ENCODE results near the gene OTX1. TPM values are rescaled to one million over a fixed set of nuclear protein-coding genes. Genes with fewer than 3 reads are reported as not detected.
"Not testable (repeated sequence)": the region's sequence is repeated elsewhere in the genome, so short reads cannot be mapped to it uniquely, and the experiment has no call there.

Gene OTX1
- total RNA-seq, 1 donor from 2014 or later: 0.36 TPM

DNA sequence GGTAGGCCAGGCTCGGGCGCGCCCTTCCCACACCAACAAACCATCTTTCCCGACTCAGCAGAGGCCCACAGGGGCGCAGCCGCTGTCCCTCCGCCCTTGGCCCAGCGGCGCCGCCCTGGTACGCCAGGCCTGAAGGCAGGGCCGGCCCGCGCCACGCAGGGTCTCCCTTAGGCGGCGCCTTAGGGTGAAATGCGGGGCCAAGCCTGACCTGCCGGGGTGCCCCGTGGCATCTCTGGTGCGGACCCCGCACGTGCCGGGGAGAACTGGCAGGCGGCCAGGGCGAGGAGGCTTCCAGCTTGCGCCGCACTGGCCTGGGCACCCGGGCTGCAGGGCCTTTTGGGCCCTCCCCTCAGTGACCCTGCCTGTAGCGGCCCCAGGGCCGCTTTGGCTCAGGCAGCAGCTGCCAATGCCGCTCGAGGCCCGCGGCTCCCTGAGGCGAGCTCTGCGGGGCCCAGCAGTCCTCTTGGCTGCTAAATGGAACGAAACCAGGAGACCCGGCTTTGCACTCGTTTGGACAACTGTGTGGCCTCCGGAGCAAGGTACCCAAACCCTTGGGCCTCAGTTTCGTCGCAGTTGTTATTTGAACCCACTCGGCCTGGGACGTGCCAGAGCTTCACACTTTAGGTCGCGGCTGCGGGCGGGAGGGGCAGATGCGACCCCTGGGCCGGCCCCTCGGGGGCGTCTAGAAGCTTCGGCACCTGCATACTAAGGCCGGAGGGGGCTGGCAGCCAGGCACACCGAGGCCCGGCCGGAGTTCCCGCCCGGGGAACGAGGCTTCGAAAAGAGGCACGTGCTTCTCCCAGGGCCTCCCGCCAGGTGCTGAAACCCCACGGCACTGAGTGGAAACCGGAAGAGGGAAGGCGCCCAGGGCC, 8.5 kb downstream of the OTX1 start:
- no peak for DNase-seq (ENCODE audit: low spot score)

DNA sequence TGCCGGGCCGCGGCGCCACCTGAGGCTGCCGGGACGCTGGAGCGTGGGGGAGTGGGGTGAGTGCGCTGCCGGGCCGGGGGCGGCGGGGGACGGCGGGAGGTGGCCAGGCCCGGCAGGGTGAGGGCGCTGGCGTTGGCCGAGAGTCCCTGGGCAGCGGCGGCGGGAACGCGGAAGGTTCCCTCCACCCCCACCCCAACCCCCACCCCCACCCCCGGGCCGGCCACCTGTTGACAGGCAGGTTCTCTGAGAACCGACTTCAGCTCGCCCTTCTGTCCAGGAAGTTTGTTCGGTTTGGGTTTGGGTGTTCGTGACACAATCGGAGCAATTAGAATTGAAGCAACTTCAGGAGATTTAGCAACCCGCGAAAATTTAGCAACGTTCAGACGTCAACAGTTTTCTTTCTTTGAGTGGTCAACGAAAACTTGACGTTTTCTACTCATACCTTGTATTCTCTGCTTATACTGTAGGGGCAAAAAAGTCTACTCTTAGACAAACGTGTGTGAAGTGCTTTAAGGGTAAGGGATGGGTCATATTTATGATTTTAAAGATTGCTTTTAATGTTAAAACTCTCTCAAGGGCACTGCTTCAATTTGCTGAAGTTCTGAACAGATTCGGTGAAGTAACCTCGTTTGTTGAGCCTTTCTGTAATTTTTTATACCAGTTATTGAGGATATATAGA, 9.3 kb downstream of the OTX1 start:
- DNase-seq (ENCODE audit: low spot score): no peak

DNA sequence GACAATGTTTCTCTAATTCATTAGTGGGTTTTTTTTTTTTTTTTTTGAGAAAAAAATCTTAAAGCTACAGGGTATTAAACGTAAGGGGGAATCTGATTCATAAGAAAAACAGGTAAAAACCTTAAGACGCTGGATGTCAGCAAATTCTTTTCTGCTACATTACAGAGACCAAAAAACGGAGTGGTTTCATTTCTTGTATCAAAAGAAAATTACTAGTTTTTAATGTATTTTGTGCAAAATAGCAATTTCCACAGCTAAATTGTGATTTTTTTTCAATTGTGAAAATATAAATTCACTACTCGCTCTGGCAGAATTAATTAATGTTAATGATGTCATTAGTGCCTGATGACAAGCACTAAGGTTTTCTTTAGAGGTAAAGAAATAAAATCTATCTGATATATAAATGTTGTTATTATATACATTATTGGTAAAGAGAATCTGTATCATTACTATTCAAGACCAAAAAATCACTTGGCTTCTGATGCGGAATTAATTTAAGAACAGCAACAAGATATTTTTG, 9.9 kb downstream of the OTX1 start:
- DNase-seq (ENCODE audit: low spot score): no peak

DNA sequence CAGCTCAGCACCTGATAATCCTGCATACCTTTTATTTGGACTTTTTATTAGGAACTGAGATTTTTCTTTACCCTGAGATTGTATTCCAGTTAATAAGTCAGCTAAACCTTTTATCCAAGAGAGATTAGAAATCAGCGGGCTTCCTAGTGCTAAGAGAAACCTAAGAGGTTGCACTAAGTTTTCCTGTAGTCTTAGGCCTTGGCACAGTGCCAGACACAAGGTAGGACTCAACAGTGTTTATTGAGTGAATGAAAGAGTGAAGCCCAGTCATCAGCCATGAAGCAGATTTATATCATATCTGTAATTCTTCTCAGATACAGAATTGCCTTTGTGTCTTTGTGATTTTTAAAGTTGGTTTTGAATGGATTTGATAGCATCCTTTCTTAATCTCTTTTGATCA, 13.6 kb downstream of the OTX1 start:
- no peak for DNase-seq (ENCODE audit: low spot score)

DNA sequence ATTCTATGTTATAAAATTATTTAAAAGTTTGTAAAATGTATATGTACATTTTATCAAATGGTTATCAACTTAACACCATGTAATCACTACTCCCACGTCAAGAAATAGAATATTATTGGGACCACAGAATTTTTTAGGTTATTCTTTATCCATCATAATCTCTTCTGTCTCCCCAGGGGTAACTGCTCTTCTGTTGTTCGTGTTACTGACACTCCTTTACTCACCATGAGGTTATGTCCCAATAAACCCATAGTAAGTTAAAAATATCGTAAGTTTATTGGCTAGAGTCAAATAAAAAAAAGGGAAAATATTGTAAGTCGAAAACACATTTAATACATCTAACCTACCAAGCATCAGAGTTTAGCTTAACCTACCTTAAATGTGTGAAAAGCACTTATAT, 14.0 kb downstream of the OTX1 start:
- no peak for DNase-seq (ENCODE audit: low spot score)

DNA sequence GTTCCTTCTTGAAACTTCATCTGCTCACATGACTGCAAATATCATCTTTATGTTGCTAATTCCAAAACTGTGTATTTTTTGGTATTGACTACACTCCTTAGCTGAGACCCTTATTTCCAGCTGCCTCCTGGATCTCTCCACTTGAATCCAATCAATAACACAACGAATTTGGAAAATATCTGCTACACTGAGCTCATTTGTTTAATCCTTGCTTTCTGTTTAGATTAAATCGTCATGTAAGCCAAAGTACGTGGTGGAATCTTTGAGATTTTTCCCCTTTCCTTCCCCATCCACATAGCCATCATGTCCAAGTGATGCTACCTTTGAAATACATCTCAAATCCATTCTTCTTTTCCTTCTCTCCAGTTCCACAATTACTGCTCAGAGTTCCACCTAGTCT, 15.6 kb downstream of the OTX1 start:
- no peak for DNase-seq (ENCODE audit: low spot score)

DNA sequence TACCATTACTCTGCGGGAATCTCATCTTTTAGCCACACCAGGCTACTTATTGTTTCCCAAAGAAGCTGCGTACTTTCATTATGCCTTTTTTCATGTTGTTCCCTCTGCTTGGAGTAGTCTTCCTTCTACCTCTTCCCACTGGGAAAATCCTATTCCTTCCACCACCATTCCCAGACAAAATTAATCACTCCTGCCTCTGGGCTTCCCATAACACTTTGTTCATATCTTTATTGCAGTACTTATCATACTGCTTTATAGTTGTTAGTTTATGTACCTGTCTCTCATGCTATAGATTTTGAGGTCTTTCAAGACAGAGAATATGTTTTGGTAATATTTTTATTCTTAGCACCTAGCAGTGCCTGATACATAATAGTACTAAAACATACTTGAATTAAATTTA, 16.2 kb downstream of the OTX1 start:
- no peak for DNase-seq (ENCODE audit: low spot score)

DNA sequence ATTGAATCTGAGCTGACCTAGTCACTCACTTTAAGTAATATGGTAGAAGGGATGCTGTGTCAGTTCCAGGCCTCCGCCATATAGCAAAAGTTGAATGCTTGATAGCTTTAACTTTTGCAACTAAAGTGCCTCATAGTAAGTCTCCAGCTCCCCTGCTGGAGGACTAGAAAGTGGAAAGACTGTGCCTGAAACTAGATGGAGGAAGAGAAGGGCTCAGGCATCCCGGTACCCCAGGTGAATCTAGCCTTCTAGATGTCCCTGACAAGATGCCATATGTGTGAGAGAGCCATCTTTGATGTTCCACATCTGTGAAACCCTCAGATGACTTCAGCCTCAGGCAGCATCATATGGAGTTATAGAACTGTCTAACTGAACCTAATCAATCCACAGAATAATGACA, 21.0 kb downstream of the OTX1 start:
- no peak for DNase-seq (ENCODE audit: low spot score)

DNA sequence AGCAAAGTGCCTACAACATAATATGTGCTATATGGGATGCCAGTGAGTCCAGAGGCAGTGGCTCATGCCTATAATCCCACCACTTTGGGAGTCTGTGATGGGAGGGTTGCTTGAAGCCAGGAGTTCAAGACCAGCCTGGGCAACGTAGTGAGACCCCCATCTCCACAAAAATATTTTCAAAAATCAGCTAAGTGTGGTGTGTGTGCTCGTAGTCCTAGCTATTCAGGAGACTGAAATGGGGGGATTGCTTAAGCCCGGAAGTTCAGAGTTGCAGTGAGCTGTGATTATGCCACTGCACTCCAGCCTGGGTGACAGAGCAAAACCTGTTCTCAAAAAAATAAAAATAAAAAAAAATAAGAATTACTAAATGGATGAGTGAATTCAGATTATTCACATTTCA, 23.4 kb downstream of the OTX1 start:
- DNase-seq (ENCODE audit: low spot score): no peak

DNA sequence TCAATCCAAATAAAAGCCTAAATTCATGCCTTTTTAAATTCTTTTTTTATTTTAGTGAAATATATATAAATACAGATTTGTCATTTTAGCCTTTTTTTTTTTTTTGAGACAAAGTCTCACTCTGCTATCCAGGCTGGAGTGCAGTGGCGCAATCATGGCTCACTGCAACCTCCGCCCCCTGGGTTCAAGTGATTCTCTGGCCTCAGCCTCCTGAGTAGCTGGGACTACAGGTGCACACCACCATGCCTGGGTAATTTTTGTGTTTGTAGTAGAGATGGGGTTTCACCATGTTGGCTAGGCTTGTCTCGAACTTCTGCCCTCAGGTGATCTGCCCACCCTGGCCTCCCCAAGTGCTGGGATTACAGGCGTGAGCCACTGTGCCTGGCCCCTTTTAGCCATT, 23.8 kb downstream of the OTX1 start:
- not testable (repeated sequence) for DNase-seq (ENCODE audit: low spot score)

DNA sequence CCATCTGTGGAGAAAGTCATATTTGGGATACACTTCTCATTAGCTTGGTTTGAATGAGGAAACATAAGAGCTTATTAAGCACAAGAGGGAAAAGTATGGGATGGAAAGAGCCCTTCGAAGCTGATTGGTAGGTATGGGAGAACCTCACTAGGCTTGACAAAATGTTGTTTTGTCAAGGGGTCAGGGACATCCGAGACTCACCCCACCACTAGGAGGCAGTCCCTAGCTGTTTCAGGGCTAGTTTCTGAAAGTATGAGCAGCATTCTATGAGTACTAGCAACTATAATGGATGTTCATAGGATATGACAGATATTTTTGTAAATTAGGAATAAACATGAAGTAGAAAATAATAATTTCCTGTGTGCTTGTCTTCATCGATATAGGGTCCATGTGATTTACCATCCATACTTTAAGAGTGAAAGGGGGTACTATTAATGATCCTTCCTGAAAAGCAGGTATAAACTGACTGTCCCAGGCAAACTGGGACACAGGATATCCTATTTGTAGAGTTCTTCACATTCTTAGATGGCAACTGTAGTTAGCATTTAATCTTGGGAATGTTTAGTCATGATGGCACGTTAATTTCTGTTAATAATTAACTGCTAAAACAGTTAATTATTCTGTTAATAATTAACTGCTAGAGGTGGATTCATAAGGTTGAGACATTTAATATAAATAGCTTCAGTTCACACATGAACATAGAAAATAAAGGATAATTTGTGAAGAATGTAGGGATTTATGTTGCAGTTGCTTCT, 28.4 kb downstream of the OTX1 start:
- DNase-seq (ENCODE audit: low spot score): no peak

DNA sequence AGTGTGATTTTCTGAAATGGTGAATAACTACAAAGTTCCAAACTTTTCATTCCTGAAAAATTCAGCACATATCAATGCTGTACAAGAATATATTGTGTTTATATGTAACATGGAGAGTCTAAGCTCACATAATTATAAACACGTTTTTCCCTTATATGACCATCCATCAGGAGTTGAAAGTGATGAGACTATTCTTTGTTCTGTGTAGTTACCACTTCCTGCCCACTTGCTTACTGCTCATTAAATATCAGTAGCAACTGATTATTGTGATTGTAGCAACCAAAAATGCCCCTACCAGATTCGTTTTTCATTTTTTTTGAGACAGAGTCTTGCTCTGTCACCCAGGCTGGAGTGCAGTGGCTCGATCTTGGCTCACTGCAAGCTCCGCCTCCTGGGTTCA, 30.8 kb downstream of the OTX1 start:
- DNase-seq (ENCODE audit: low spot score): no peak

DNA sequence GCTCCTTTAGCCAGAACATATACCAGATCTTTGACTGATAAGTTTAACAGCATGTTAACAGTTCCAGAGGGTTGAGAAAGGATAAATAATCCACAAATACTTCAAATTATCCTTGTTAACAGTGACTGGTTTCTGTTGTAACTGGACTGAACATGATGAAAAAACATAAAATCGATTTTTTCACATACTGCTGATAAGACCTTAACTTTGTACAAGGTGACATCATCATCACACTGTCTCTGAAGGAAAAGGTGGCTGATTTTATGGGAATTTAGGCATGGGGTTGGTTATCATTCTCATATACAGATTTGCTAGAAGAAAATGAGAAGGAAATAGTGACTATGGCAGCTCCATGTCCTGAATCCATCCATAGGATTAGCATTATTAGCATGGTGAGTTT, 36.1 kb downstream of the OTX1 start:
- no peak for DNase-seq (ENCODE audit: low spot score)

DNA sequence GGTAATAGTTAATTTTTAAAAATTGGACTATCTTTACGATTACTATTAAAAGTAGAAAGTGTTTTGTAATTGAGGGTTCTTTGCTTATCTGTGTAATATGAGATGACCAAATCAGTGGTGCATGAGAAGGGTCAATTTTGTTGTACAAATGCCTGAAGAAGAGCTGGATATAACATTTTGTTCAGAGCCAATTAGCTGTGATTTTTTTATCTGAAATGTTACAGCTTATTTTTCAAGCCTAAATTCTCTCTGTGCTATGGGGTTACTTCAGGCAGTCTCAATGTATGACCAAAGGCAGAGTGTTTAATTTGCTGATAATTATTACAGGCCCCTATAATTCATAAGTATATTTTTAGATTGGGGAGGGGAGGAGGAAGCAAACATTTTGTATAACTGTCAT, 41.8 kb downstream of the OTX1 start:
- DNase-seq (ENCODE audit: low spot score): no peak

DNA sequence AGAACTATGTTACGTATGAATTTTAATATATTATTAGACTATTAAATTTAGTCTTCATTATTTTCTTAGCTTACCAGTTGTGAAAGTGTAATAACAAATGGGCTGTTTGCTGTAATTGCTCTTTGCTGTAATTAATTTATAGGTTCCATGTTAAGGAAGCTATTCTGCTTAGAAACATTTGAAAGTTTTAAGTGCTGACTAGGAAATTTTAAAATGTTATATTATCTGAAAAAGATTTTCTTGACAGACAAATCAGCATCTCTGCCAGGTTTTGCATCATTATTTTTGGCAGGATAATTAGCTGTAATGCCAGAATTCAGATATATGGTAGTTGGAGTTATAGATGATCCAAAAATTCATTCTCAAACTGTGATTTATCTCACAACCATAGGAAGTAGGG, 42.2 kb downstream of the OTX1 start:
- DNase-seq (ENCODE audit: low spot score): no peak

DNA sequence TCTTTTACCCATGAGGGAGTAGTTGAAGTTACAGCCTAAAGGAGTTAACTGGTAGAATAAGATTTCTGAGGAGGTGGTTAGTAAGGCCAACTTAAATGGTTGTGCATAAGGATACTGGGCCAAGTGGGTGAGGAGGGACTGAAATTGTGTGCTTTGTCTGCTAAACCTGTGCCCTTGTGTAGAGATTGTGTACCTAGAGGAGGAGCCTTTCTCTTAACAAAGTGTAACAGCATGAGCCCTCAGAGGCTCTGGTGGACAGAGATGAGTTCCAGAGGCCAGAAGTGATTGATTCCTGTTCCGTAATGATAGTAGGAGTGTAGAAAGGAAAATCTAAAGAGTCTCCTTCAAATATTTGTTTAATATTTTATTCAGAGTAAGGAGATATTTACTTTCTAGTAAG, 42.9 kb downstream of the OTX1 start:
- DNase-seq (ENCODE audit: low spot score): no peak

DNA sequence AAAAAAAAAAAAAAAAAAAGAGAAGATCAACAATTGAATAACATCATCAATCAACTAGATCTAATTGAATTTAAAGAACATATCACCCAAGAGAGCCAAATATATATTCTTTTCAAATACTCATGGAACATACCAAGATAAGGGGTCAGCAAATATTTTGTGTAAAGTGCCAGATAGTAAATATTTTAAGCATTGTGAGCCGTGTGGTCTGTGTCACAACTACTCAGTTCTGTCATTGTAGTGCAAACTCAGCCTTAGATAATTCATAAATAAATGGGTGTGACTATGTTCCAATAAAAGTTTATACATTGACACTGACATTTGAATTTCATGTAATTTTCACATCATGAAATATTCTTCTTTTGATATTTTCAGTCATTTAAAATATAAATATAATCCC, 45.9 kb downstream of the OTX1 start:
- no peak for DNase-seq (ENCODE audit: low spot score)

DNA sequence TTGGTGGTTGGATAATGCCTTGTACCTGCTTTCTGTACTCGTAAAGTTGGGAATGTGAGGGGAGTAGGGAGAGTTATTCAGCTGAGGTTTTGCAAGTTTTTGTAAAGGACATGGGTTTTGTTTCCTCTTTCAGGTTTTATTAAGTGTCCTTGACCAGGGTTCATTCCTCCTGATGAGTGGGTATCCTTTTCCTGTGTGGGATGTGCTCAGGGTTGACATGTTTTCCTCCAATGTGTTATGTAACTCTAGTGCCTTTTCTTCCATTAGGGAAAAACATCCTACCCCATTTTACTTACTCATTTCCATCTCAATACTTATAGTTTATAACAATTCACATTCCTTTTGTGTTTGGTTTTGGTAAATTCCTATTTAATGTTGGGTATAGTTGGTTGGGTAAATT, 48.4 kb downstream of the OTX1 start:
- DNase-seq (ENCODE audit: low spot score): no peak

DNA sequence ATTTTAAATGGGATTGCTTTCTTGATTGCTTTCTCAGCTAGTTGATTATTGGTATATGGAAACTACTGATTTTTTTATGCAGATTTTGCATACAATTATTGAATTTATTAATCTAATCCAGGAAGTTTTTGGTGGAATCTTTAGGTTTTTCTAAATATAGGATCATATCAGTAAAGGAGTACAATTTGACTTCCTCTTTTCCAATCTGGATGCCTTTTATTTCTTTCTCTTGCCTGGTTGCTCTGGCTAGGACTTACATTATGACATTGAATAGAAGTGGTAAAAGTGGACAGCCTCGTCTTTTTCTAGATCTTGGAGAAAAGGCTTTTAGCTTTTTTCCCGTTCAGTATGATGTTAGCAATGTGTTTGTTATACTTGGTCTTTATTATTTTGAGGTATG, 51.3 kb downstream of the OTX1 start:
- no peak for DNase-seq (ENCODE audit: low spot score)

DNA sequence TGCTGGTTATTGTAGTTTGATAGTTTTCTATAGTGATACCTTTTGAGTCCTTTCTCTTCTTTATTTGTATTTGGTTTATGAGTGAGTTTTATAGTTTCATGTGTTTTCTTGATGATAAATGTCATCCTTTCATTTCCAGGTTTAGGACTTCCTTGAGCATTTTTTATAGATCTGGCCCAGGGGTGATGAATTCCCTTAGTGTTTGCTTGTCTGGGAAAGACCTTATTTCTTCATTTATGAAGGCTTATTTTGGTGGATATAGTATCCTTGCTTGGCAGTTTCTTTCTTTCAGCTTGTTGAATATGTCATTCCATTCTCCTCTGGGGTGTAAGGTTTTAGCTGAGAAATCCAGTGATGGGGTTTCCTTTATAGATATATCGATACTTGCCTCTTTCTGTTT, 53.9 kb downstream of the OTX1 start:
- no peak for DNase-seq (ENCODE audit: low spot score)

Measured in ureter (tissue), 1 donor.